ENCODE results near the gene EXT2.

- no peak for TF ChIP-seq POLR2A (IDR thresholded peaks at IDR 0.05; ENCODE audit: low read depth)
- TF ChIP-seq, protein P1, sequence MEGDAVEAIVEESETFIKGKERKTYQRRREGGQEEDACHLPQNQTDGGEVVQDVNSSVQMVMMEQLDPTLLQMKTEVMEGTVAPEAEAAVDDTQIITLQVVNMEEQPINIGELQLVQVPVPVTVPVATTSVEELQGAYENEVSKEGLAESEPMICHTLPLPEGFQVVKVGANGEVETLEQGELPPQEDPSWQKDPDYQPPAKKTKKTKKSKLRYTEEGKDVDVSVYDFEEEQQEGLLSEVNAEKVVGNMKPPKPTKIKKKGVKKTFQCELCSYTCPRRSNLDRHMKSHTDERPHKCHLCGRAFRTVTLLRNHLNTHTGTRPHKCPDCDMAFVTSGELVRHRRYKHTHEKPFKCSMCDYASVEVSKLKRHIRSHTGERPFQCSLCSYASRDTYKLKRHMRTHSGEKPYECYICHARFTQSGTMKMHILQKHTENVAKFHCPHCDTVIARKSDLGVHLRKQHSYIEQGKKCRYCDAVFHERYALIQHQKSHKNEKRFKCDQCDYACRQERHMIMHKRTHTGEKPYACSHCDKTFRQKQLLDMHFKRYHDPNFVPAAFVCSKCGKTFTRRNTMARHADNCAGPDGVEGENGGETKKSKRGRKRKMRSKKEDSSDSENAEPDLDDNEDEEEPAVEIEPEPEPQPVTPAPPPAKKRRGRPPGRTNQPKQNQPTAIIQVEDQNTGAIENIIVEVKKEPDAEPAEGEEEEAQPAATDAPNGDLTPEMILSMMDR (IDR thresholded peaks at IDR 0.05) = no peak
These were observed 171.7 kb downstream of the EXT2 start for GRCh38 chr11:44267006-44267749.
